GM12875 (cell line): Measurements from ENCODE around the gene CHRD.

ENCODE experiments used
- H3K4me3 ChIP-seq: one replicate; pipeline ENCODE4 v1.5.1; 2011; ENCODE audit warnings: low read depth, low read length, control low read depth
- CTCF ChIP-seq: IDR thresholded peaks from 2 replicates; pipeline ENCODE4 v1.5.1; 2011; ENCODE audit warnings: low read depth, mild to moderate bottlenecking, control low read depth, inconsistent platforms, low read length, moderate library complexity, borderline replicate concordance; ENCODE audit not compliant: insufficient read depth

Gene CHRD

GRCh38 chr3:184391266-184391665, 11.4 kb downstream of the CHRD start:
- TF ChIP-seq CTCF = no peak
- H3K4me3 ChIP-seq = no peak overlapping the region

GRCh38 chr3:184395320-184395660, 15.4 kb downstream of the CHRD start:
- TF ChIP-seq CTCF = no peak
- H3K4me3 ChIP-seq = no peak overlapping the region

- TF ChIP-seq CTCF = no peak
- H3K4me3 ChIP-seq = no peak overlapping the region
Observed at GRCh38 chr3:184399410-184399809, 19.6 kb downstream of the CHRD start.

GRCh38 chr3:184405075-184406030, 25.5 kb downstream of the CHRD start:
- no peak for TF ChIP-seq CTCF
- H3K4me3 ChIP-seq = no peak overlapping the region

- H3K4me3 ChIP-seq = no peak overlapping the region
- no peak for TF ChIP-seq CTCF
Observed at GRCh38 chr3:184409331-184409926, 29.6 kb downstream of the CHRD start.

GRCh38 chr3:184409946-184410500, 30.2 kb downstream of the CHRD start:
- no peak for TF ChIP-seq CTCF
- H3K4me3 ChIP-seq = no peak overlapping the region
